GM19099 (cell line): ENCODE measurements around the gene TBCCD1.

Experiments used
- POLR2A ChIP-seq: IDR thresholded peaks from 3 replicates; pipeline ENCODE4 v1.6.1; 2011; ENCODE audit warnings: low read depth; ENCODE audit not compliant: insufficient read length; ENCODE audit errors: extremely low read depth

The TBCCD1 gene

GRCh38 chr3:186582541-186582940 is 15.4 kb upstream of the TBCCD1 start:
- no peak for TF ChIP-seq POLR2A

DNA sequence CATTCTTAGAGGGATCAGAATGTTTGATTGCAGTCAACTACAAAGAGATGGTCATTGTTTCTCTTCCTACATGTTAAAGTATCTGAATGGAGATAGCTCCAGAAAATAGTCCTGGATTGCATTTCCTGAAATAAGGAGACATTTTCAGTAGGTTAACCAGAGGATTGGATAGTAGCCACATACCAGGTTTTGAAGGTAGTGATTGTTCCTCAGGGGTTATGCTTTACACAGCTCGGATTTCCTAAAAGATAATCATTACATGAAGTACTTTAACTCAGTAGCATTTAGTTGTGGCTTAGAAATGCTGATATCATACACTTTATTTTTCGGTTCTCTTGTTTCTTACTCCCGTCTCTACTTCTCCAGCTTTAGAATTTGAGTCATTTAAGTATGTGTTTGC is 13.6 kb upstream of the TBCCD1 start:
- no peak for TF ChIP-seq POLR2A

DNA sequence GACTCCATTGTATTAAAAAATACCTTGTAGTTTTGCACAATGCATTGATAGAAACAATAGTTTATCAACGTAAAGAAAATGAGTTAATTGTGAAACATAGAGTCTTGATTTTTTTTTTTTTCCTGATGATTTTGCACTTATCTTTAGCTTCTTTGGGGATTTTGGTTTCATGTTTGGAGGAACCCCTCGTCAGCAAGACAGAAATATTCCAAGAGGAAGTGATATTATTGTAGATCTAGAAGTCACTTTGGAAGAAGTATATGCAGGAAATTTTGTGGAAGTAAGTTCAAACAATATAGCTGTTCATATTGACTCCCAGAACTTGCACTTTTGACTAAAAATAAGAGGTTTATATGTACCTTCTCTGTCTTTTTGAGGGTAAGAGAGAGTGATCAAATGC is 10.4 kb upstream of the TBCCD1 start:
- TF ChIP-seq POLR2A: no peak

GRCh38 chr3:186571644-186572013 is 4.5 kb upstream of the TBCCD1 start:
- no peak for TF ChIP-seq POLR2A

GRCh38 chr3:186570941-186571643 is 4.0 kb upstream of the TBCCD1 start:
- no peak for TF ChIP-seq POLR2A

DNA sequence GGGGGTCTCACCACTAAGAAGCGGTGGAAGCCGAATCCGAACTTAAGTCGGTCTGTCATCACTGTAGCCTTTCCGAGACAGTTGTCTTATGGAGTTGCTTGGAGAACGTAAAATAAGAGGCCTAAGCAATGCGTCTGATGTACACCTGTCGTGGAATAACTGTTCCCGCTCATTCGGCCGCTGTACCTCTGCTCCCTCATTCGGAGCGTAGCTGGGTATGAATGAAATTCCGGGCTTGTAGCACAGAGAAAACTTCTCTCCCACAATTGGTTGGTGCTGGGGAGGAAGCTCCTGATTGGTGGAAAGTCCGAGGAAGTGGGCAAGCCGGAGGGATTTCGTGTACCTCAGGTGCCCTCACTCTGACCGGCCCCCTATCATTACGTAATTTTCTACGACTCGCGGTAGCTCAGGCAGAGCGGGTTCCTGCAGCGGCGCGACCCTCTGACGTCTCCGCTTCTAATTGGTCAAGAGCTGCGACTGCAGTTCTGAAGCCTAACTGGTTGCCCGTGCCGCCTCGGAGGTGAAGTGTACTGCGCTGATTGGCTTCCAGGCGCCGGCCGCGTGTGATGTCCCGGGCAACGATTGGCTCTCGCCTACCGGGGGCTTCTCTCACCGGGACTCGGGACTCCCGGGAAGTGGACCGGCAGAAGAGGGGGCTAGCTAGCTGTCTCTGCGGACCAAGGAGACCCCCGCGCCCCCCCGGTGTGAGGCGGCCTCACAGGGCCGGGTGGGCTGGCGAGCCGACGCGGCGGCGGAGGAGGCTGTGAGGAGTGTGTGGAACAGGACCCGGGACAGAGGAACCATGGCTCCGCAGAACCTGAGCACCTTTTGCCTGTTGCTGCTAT is 3.2 kb upstream of the TBCCD1 start, which contains the start of gene DNAJB11:
TSS of gene DNAJB11 (plus strand) at position 625 of the 845 bp plus-strand sequence. CDS start at position 803, 178 bp downstream.
- peak; percentile 90 for TF ChIP-seq POLR2A

DNA sequence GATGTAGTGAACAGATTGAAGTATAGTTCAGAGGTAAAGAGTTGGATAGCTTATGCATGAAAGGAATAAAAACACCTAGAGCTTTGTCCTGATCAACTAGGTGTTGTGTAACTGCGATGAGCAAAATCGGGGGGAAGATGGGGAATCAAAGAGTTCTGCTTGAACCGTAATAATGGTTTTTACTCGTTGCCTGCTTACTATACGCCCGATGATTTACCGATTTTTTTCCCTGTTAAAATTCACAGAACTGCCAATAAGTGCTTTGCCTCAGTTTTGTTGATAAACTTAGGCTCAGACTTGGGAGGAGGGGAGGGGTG is 2.6 kb upstream of the TBCCD1 start:
- TF ChIP-seq POLR2A: no peak

DNA sequence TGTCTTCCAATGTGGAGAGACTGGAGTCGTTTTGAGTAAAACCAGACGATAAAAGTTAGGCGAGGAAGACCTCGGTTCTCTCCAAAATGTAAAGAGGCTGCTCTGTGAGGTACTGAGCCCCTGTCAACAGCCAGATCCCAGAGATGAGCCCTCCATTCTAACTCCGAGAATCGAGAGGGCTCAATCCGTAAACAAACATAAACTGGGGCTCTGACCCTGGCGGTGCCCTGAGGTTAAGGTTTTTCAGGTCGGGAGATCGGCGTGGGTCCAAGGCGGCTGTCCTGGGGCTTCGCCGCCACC is 417 bp downstream of the TBCCD1 start:
- no peak for TF ChIP-seq POLR2A

DNA sequence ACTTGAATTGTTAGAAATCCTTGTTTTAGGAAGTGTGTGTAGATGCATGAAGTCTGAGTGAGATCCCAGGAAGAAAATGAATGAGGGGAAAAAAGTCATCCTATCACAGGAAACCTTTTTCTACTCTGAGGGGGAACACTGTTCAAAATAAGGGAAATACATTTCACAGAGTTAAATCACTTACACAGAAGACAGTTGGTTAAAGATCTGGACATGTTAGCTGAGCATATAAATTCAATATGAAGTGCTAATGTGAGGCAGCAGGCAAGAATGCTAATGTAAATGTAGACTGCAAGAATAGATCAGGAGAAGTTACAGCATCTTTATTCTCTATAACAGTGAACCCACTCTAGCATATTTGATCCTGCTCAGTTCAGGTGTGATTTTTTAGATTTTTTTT is 2.6 kb downstream of the TBCCD1 start:
- no peak for TF ChIP-seq POLR2A

DNA sequence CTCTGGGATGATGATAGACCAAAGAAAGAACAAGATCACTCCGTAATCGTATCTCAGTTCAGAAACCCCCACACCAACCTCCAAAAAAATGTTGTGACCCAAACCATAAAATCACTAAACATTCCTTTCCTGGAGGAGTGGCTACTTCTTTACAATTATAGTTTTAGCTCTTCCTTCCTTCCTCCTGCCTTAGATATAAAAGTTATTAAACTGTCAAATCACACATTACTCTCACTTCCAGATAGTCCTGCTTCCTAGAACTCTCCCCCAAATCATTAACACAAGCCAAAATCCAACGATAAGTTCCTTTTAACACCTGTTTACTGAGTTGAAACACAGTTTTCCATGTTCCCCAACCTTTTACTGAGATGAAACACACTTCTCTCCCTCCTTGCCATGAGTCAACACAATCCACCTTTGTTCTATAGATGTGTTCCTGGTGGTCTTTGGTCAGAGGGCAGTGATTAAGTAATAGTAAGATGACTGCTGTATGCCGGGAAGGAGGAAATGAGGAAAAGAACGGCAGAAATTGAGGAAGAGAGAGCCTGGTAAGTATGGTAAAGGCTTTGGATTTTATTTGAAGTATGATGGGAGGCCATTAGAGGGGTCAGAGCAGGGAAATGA is 14.6 kb downstream of the TBCCD1 start:
- TF ChIP-seq POLR2A: no peak

- no peak for TF ChIP-seq POLR2A
Observed at GRCh38 chr3:186551387-186551786, 15.8 kb downstream of the TBCCD1 start.

- no peak for TF ChIP-seq POLR2A
Observed at GRCh38 chr3:186549497-186549896, 17.6 kb downstream of the TBCCD1 start.

GRCh38 chr3:186544281-186544680 is 22.9 kb downstream of the TBCCD1 start, which contains the start of gene CRYGS:
Gene CRYGS (minus strand): TSS chr3:186544380. CDS start chr3:186544326, 54 bp downstream.
- TF ChIP-seq POLR2A: no peak

- no peak for TF ChIP-seq POLR2A
Observed at GRCh38 chr3:186540835-186541226, 26.3 kb downstream of the TBCCD1 start.

GRCh38 chr3:186540221-186540834 is 26.8 kb downstream of the TBCCD1 start:
- no peak for TF ChIP-seq POLR2A
